ENCODE measurements around the gene YTHDF1.

Gene YTHDF1

DNA sequence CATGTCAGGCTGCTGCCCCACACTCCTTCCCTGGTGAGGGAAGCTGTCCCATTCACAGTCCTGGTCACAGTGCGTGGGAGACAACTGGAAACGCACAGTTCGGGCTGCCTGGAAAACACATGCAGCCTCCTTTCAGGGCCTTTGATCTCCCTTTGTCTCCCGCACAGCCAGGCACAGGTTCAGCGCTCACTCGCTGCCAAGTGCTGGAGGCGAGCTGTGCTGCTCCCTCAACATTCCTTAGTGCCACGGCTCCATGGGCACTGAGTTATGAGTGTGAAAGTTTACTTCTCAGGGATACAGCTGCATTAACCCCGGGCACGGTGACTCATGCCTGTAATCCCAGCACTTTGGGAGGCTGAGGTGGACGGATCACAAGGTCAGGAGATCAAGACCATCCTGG, 9.1 kb downstream of the YTHDF1 start:
- no peak for DNase-seq

DNA sequence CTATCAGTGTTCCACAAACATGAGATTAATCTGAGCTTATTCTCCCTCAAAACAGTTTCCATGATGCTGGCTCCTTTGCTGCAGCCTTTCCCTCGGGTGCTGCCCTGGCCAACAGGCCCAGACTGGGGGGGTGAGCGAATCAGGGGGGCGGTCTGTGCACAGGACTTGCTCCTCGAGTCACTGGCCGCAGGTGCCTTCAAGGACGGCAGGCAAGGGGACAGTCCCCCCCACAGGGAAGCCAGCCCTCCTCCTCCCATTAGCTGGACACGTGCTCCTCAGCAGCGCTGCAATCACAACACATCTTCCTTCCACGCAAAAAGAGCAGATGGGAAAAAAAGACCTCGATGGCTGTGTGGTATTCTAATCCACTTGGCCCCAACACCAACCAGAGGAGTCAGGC, 10.0 kb downstream of the YTHDF1 start:
- no peak for DNase-seq

DNA sequence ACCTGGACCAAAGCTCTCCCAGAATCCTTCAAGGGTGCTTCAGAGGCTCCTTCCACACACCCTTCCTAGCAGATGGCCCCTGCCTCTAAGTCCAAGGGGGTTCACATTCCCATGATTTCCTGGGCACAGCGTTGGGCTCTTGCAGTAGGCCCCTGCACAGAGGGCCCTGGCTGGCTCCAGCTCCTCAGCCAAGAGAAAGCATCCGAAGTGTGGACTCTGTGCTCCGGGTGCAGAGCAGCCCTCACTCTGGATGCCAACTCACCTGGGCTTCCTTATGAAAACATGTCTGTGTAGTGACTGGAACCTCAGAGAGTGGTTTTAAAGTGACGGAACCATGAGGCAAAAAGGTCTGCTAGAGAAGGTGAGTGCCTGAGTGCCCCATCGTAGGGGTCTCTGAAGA, 11.6 kb downstream of the YTHDF1 start:
- DNase-seq: no peak

DNA sequence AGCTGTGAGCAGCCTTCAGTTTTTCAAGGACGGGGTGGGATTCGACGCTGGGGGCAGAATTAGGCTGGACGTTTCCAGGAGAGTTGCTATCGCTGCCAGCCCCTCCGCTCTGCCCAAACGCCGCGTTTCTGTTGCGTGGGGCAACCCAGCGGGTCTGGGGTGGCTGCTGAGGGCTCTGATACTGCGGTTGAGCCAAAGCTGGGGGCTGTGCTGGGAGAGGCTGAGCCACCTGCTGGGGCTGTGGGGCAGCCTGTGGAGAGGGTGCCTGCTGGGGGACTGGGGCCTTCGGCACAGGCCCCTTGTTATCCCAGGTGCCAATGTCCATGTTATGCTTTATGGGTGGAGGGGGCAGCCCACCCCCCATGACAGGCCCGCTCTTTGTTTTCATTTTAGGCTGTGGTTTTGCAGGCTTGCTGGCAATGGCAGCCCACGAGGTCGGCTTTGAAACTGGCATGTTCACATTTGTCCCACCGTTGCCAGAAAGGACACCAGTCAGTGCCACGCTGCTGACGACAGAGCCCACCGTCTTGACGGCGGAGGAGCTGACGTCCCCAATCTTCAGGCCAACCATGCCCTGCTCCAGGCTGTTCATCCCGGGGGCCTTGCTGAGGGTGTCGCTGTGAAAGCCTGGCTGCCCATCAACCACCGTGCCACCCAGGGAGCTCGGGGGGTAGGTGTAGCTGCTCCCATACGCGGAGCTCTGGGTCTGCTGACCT, 13.0 kb downstream of the YTHDF1 start:
- DNase-seq: no peak

DNA sequence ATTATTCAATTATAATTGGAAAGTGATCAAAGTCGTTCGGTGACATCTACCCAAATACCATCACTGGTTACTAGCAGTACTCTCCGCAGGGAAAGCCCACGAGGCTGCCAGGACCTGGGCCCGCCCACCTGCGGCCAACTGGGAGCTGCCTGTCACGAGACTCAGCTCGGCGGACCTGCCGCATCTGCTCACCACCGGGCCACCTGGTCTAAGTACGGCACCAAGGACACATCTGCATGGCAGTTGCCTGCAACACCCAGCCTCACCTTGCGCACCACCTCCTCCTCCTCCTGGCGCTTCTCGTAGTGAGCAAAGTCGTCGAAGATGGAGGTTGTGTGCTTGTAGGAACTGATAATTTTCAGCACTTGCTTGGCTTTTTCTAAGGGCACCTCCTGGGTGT, 13.9 kb downstream of the YTHDF1 start:
- no peak for DNase-seq

DNA sequence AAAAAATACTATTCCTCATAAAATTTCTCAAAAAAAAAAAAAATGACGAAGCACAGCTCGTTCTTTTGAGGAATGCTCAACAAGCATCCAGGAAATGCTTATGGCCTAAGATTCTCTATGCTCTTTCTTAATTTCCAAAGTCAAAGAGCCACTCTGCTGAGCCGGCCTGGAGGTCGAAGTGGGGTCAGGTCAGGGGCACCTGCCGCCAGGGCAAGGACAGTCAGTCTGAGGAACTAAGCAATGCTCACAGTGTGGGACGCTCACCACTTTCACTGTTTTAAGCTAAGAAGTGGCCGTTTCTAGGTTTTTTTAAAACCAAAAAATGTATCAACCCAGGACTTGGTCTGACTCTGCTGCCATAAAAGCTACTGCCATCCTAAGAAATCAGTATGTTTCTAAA, 17.3 kb downstream of the YTHDF1 start:
- no peak for DNase-seq

DNA sequence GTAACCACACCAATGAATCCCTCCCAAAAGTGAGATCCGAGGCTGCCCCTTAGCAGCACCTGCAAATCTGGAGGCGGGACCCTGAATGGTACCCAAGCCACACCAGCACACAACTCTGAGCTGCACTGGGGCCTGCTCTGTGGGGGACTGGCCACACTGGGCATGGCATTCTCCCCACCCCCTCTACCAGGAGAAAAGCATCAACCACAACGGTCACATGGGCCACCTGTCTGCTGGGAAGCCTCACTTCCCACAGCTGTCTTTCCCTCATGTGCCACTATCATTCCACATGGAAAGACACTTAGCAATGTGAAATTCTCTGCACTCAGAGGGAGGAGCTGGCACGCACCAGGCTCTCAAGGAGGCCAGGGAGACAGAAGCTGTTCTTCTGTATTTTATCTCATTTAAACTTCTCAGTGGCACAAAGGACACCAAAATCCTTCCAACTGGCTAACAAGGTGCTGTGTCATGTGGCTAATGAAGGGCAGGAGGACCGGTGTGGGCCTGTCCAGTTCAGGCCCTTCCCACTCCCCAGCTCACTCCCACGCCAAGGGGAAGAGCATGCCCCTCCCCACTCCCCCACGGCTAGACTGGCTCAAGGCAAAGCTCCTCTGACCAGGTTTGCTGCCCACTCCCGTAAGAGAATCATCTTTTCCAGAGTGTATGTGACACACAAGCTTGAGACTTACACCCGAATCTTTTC, 19.0 kb downstream of the YTHDF1 start:
- no peak for DNase-seq

DNA sequence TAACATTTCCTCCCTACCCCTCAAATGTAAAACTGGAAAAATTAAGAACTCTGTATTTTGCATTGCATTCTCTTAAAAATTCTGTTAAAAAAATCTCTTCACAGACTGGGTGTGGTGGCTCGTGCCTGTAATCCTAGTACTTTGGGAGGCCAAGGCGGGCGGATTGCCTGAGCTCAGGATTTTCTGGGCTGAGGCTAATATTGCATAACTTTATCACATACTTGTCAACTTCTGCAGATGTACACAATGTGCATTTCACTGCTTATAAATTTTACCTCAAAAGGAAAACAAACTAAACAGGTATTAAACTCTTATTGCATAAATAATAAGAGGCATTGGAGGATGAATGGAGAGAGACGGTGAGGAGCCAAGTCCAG, 21.1 kb downstream of the YTHDF1 start:
- DNase-seq: no peak

DNA sequence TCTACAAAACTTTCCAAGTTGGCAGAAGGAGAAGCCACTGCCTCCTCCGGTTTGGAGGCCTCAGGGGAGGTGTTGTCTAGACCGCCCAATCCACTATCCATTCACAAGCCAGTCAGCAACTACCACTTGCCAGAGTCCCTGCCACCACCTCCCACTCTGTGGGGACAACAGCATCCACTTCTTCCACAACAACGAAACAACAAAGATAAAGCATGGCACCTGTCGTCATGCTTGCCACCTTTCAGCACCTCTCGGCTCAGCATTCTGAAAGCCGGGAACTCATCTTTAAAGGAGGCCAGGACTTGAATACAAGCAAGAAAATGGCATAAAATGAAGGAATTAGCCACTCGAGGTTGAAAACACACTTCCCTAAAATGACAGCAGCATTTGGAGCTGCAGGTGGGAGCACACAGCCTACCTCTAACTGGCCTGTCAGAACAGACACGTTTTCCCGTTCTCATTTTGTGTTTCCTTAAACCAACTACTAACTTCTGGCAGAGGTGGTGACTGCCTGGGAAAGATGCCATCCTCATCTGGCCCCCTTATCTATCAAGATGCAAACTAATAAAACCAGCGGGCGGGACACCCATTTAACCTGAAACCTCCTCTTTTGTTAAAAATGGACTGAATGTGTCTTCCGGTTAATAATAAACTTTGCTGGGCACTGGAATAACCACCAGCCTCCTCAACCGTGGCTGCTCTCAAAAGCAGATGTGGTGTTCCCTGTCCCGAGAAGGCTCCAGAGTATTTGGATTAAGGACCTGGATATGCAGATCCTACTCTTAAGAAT, 21.7 kb downstream of the YTHDF1 start:
- DNase-seq: no peak

DNA sequence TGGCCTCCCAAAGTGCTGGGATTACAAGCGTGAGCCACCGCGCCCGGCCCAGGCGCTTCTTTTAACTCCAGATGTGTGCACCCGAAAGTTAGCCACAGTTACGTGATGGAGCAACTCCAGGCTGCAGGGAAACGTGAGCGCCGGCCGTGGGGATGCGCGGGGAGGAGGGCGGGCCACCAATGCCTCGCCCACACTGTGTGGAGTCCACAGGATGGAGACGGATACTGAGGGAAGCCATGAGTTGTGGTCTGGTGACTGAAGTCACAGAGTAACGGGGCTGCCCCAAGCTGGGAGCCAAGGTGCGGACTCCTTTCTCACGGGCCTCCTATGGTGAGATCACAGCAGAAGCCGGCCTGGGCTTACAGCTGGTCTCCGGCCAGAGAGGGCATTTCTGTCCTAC, 23.2 kb downstream of the YTHDF1 start:
- DNase-seq: no peak

DNA sequence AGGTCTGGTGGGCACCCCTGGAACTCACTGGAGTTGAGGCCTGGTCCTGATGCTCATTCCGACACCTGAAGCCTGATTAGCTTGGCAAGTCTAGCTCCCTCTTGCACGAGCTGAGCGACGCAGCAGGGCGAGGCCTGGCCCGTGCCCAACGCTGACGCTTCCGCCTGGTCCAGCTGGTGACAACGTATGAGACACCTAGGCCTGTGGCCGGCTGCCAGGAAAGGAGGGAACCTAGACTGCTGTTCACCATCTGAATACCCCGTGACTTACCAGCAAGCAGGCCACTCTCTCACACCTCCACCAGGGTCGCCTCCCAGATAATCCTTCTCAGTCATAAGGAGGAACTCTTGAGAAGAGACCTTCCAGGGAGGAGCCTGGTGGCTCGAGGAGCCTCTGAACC, 24.5 kb downstream of the YTHDF1 start:
- DNase-seq: no peak

DNA sequence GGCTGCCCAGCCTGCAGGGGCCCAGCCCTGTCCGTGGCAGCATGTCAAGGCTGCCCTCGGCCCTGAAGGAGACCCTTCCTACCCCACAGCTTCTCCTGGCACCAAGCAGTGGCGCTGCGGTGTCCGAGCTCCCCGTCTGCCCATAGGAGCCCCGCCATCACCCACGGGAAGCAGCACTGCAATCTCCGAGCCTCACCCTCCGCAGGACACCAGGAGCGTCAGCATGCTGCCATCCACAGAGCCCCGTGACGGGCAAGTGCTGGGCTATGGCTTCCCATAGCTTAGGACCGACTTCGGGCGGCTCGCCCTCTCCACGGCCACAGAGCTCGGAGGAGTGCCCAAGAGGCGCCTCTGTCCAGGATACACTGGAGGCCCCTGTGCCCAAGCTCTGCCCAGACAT, 25.1 kb downstream of the YTHDF1 start:
- no peak for DNase-seq

DNA sequence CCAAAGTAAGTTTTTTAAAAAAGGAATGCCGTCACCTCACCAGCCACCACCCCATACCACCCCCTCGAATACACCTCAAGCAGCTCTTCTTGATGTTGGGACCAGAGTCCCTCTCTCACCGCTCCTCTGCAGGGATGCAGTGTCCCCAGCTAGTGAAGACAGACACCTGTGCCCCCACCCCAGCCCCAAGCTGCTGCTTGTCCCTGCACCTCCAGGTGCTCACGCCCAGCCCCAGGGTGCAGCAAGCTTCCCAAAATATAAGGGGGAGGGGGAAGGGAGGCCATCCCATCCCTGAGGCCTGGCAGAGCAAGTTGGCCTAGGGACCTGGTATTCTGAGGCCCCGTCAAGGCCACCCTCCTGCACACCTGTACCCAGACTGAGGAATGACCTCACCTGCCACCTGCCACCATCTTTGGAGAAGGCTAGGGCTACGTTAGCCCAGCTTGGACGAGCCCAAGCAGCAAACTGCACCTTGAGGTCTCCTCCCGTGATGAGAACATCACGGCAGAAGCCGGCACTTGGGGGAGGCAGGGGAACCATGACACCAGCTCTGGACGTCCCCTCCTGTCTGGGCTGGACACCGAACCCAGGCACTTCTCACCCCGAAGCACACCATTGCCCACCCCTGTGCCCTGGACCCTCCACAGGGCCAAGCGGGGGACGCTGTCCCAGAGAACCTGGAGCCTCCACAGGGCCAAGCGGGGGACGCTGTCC, 25.9 kb downstream of the YTHDF1 start:
- no peak for DNase-seq

DNA sequence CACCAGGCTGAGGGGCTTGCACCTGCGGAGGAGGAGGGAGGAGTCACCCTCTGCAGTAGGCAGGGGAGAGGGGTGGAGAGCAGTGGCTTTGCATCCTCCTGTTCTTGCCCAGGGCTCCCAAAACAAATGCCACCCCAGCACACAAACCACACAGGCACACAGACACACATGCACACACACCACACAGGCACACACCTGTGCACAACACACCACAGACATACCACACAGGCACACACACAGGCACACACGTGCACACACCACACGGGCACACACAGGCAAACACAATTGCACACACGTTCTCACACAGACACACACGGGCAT, 26.6 kb downstream of the YTHDF1 start:
- DNase-seq: no peak

DNA sequence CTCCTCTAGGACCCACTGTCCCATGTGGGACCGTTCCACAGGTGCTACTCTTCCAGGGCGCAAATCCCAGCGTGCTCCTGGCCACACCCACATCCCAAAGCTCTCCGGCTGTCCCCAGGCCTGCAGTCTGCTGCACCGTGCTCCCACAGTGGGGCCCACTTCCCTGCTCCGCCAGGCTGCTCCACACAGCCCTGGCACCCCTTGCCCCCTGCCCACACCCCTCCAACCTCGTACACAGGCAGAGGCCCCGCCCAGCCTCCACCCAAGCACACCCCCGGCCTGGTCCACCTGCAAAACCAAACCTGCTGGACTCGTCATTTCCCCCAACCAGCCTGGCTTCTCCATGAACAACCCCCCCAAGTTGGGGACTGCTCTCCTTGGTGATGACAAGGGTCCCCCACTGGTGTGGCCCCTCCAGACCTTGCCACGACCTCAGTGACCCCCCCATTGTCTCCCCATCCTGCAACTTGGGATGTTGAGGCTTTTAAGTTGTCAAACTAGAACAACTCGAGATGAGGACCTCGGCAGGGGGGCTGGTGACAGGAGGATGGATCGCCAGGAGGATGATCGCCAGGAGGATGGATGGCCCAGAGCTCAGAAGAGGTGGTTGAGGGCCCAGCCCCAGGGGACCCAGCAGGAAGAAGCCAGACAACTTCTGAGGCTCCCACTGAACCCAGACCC, 27.1 kb downstream of the YTHDF1 start:
- DNase-seq: no peak

DNA sequence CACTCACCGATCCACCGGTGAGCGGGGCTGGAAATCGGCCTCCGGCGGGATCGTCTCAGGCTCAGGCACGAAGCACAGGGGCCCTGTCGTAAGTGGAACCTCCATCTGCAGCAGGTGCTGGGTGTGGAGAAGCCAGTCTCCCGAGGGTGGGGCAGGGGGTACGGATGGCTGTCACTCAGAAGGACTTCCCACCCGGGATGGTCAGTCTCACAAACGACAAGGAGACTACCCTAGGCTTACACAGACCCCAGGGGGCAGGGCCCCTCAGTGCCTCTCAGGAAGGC, 27.8 kb downstream of the YTHDF1 start:
- DNase-seq: no peak

DNA sequence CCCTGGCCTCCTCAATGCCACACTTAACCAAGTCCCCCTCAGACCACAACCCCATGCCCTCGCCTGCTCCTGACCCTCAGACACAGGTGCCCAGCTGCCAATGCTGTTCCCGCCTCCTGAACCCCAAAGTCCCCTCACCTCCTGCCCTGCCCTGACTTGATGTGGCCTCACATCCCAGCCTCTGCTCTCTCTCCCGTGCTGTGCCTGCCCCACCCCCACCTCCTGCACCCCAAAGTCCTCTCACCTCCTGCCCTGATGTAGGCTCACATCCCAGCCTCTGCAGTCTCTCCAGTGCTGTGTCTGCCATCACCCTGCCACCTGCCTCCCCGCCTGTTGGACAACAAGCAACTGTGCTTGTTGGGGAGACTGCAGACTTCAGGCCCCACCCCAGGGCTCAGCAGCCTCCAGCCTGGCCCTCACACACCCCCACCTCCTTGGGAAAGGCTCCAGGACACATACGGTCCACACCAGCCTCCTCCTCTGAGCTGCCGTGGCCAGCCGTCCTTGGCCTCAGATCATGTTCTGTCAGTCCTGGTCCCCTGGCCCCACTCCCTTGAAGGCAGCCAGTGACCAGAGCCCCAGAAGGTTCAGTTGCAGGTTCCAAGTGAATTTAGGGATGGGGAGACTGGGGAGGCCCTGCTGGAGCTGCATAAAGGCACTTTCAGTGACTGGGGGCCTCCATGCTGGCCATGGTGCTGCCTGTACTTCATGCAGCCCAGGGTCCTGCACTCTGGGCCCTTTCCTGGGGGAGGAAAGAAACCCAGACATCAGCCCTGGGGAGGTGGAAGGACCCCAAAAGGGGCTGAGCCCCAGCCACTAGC, 28.4 kb downstream of the YTHDF1 start:
- no peak for DNase-seq

DNA sequence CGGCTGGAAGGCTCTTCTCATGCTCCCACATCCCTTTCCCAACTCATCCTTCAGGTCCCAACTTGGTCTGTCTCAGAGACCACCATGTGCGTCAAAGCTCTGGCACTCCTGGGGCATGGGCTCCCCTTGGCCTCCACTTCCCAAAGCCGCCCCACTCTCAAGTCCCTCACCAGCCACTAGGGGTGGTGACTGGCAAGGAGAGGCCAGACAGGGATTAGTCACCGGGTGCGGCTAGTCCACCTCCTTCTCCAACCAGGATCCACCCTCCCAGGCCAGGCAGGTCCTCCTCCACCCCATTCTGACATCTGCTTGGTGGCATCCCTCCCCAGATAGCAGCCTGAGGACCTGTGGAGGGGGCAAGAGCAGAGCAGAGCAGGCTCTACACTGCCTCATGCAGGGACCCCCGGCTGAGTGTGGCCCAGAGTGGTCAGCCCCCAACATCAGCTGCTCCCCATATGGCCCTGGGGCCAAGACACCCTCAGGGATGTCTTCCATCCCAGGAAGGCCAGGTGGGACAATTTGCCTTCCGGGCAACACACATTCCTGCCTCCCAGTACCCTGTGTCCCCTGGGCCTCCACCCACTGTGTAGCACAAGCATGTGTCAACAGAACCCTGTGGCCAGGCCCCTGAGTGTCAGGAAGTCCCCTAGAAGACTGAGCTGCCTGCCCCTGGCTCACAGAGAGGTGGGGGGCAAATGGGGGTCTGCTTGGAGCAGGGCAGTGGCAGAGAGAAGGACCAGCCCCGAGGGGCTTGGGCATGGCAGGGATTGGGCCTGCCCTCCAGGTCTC, 29.2 kb downstream of the YTHDF1 start:
- no peak for DNase-seq

DNA sequence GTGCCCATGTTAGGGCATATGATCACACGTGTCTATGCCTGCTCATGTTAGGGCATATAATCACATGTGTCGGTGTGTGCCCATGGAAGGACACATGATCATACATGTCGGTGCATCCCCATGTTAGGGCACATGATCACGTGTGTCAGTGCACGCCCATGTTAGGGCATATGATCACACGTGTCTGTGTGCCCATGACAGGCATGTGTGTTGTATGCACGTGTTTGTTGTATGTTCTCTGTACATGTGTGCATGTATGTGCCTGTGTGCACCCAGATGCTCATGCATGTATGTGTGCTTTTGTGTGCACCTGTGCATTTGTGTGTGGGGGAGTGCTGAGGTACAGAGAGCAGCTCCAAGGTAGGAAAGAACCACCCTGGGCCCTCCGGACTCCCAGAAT, 29.8 kb downstream of the YTHDF1 start:
- DNase-seq: no peak

DNA sequence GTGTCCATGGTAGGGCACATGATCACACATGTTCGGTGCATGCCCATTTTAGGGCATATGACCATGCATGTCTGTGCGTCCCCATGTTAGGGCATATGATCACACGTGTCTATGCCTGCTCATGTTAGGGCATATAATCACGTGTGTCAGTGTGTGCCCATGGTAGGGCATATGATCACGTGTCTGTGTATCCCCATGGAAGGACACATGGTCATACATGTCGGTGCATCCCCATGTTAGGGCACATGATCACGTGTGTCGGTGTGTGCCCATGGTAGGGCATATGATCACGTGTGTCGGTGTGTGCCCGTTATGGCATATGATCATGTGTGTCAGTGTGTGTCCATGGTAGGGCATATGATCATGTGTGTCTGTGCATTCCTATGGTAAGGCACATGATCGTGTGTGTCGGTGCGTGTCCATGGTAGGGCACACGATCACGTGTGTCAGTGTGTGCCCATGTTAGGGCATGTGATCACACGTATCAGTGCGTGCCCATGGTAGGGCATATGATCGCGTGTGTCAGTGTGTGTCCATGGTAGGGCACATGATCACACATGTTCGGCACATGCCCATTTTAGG, 30.6 kb downstream of the YTHDF1 start:
- DNase-seq: no peak
